HL-60 (cell line): ENCODE data around the gene DDX50.
"Not testable (repeated sequence)": the region's sequence is repeated elsewhere in the genome, so short reads cannot be mapped to it uniquely, and the experiment has no call there.

ENCODE experiments used
- DNase-seq, 2 experiments: peaks; one replicate each; pipeline ENCODE4 v3.0.0-alpha.2; 2010 to 2020; ENCODE audit warnings: low read depth in 1 of 2, low spot score in 1 of 2
- H3K27ac ChIP-seq: fragments of 250-450 bp; sonication (Bioruptor Pico); replicated peaks from 2 replicates; pipeline ENCODE4 v1.5.1; 2020; ENCODE audit warnings: mild to moderate bottlenecking, moderate library complexity
- H3K27me3 ChIP-seq: fragments of 250-450 bp; sonication (Bioruptor Pico); 2 replicates; pipeline ENCODE4 v1.5.1; 2021; ENCODE audit warnings: mild to moderate bottlenecking, moderate library complexity; ENCODE audit not compliant: insufficient read depth, poor library complexity, severe bottlenecking
- H3K4me3 ChIP-seq: replicated peaks from 2 replicates; pipeline ENCODE4 v1.5.1; 2011; ENCODE audit warnings: mild to moderate bottlenecking, control low read depth, low read length; ENCODE audit not compliant: insufficient read depth
- CTCF ChIP-seq: IDR thresholded peaks from one replicate; pipeline ENCODE4 v1.5.1; 2011; ENCODE audit warnings: low read length, control low read depth, inconsistent platforms; ENCODE audit not compliant: insufficient read depth
- GABPA ChIP-seq: IDR thresholded peaks from 2 replicates; pipeline ENCODE4 v1.6.1; 2012; ENCODE audit warnings: low read depth
- POLR2AphosphoS5 ChIP-seq: IDR thresholded peaks from 2 replicates; pipeline ENCODE4 v1.6.1; 2012; ENCODE audit warnings: low read depth
- REST ChIP-seq: IDR thresholded peaks from 2 replicates; pipeline ENCODE4 v1.6.1; 2012; ENCODE audit warnings: low read depth; ENCODE audit not compliant: insufficient replicate concordance
- SPI1 ChIP-seq: IDR thresholded peaks from 2 replicates; pipeline ENCODE4 v1.6.1; 2012; ENCODE audit warnings: low read depth, mild to moderate bottlenecking, borderline replicate concordance

The DDX50 gene

GRCh38 chr10:68864611-68865010, 36.5 kb upstream of the DDX50 start:
- no peak for TF ChIP-seq SPI1
- Histone ChIP-seq H3K27me3 (no peaks in the 10 kb centered on the region), H3K4me3 (no peak overlapping the region), H3K27ac (no peak overlapping the region)
- no peak for DNase-seq

- not testable (repeated sequence) for H3K4me3 ChIP-seq, DNase-seq, H3K27me3 ChIP-seq, H3K27ac ChIP-seq
Observed at GRCh38 chr10:68868173-68868572, 32.9 kb upstream of the DDX50 start.

- TF ChIP-seq POLR2AphosphoS5 (no peak), REST (no peak), CTCF (no peak), GABPA (no peak), SPI1 (no peak)
Observed at GRCh38 chr10:68869623-68870022, 31.5 kb upstream of the DDX50 start.

GRCh38 chr10:68870061-68870460, 31.1 kb upstream of the DDX50 start:
- Histone ChIP-seq H3K27ac (no peak overlapping the region), H3K4me3 (no peak overlapping the region)
- TF ChIP-seq GABPA = no peak
- no peak for TF ChIP-seq CTCF
- no peak for TF ChIP-seq SPI1
- TF ChIP-seq REST = no peak
- no peak for TF ChIP-seq POLR2AphosphoS5

More at GRCh38 chr10:68869623-68870022, 31.5 kb upstream of the DDX50 start:
- no peak overlapping the region for H3K27ac ChIP-seq
- H3K27me3 ChIP-seq = no peaks in the 10 kb centered on the region
- DNase-seq = no peak
- no peak overlapping the region for H3K4me3 ChIP-seq

GRCh38 chr10:68870545-68871104, 30.5 kb upstream of the DDX50 start:
- Histone ChIP-seq H3K4me3 (no peak overlapping the region), H3K27ac (no peak overlapping the region), H3K27me3 (no peaks in the 10 kb centered on the region)
- no peak for TF ChIP-seq CTCF
- no peak for TF ChIP-seq REST
- TF ChIP-seq SPI1 = no peak
- no peak for TF ChIP-seq POLR2AphosphoS5
- no peak for TF ChIP-seq GABPA
- no peak for DNase-seq

More at GRCh38 chr10:68870061-68870460, 31.1 kb upstream of the DDX50 start:
- no peaks in the 10 kb centered on the region for H3K27me3 ChIP-seq
- DNase-seq = no peak
